Gastrocnemius medialis (tissue), 4 donors: ENCODE data around the gene ADCY9.

ENCODE experiments used
- POLR2A ChIP-seq, 2 donors: fragments of 450-650 bp; IDR thresholded peaks; one replicate each; pipeline ENCODE4 v1.6.1; 2017; ENCODE audit warnings: antibody characterized with exemption in 2 of 2, mild to moderate bottlenecking in 2 of 2, moderate library complexity in 2 of 2
- TF ChIP-seq, protein P1 (sequence below), 5 experiments: fragments of 450-650 bp in 3 of 5; fragments of 200-600 bp in 2 of 5; sonication (generic) in 2 of 5; IDR thresholded peaks in 4 of 5; conservative IDR thresholded peaks in 1 of 5; 1 replicate in 4 of 5; 2 replicates in 1 of 5; pipeline ENCODE4 v1.5.1; 2016 to 2019; ENCODE audit warnings: antibody characterized with exemption in 5 of 5, mild to moderate bottlenecking in 3 of 5, moderate library complexity in 3 of 5

DNA sequence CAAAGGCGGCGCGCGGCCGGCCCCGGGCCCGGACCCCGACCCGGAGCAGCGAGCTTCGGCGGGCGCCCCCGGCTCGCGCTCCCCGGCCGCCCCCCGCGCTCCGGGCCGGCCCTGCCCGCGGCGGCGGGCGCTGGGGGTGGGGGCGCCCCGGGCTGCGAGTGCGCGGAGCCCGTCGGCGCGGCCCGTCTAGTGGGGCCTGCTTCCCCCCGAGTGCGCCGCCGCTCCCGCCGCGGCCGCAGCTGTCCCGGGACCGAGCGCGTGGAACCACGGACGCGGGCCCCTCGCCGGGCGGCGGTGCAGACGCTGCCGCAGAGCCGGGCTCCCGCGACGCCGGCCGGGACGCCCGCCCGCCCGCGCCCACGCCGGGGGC is 308 bp downstream of the ADCY9 start:
- TF ChIP-seq, protein P1, sequence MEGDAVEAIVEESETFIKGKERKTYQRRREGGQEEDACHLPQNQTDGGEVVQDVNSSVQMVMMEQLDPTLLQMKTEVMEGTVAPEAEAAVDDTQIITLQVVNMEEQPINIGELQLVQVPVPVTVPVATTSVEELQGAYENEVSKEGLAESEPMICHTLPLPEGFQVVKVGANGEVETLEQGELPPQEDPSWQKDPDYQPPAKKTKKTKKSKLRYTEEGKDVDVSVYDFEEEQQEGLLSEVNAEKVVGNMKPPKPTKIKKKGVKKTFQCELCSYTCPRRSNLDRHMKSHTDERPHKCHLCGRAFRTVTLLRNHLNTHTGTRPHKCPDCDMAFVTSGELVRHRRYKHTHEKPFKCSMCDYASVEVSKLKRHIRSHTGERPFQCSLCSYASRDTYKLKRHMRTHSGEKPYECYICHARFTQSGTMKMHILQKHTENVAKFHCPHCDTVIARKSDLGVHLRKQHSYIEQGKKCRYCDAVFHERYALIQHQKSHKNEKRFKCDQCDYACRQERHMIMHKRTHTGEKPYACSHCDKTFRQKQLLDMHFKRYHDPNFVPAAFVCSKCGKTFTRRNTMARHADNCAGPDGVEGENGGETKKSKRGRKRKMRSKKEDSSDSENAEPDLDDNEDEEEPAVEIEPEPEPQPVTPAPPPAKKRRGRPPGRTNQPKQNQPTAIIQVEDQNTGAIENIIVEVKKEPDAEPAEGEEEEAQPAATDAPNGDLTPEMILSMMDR (IDR thresholded peaks at IDR 0.05 in 4 of 5, conservative IDR thresholded peaks at IDR 0.05 in 1 of 5): no peak
- TF ChIP-seq POLR2A (IDR thresholded peaks at IDR 0.05): no peak
